ENCODE measurements around the gene PGRMC2.

The PGRMC2 gene

DNA sequence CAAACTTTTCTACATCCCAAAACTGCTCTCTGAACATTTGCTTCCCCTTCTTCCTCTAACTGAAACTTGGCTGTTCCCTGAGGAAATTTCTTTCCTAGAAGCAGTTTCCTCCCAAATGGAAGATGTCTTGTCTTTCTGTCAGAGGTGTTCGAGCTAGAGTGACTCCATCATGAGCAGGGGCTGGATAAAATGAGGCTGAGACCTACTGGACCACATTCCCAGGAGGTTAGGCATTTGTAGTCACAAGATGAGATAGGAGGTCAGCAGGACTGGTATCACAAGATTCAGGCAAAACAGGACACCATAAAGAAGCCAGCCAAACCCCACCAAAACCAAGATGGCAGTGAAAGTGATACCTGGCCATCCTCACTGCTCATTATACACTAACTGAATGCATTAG lies 35.8 kb upstream of the PGRMC2 start:
- H3K4me3 ChIP-seq (ENCODE audit: control insufficient read depth in 1 of 7, extremely low read depth in 1 of 7, insufficient read depth in 4 of 7, low read depth in 2 of 7, low read length in 6 of 7) = no peak overlapping the region
- WGBS (ENCODE audit: insufficient coverage) = no CpG with 5 or more reads among the region's 1 CpG
- no peak for DNase-seq
- no peaks in the 10 kb centered on the region for H3K9me3 ChIP-seq (ENCODE audit: control extremely low read depth in 1 of 5, control insufficient read depth in 4 of 5, insufficient read depth in 2 of 5, low read depth in 1 of 5, low read length in 4 of 5)
- ChIA-PET POLR2A (no interaction called here), CTCF (no interaction called here)
- no peak overlapping the region for H3K27ac ChIP-seq (ENCODE audit: insufficient read depth in 1 of 2, low read depth in 1 of 2, low read length in 2 of 2, poor library complexity in 1 of 2, severe bottlenecking in 2 of 2)
- H3K4me1 ChIP-seq (ENCODE audit: control extremely low read depth in 1 of 4, control insufficient read depth in 4 of 4, insufficient read depth in 4 of 4, low read length in 3 of 4) = no peaks in the 10 kb centered on the region
- H3K36me3 ChIP-seq (ENCODE audit: control insufficient read depth in 4 of 4, insufficient read depth in 4 of 4, low read length in 3 of 4) = peaks cover 0 to 12% (median 6%) of the 10 kb centered on the region in 4 experiments
- H3K27me3 ChIP-seq (replicated peaks in 2 of 5; ENCODE audit: control insufficient read depth in 4 of 5, insufficient read depth in 5 of 5, low read length in 4 of 5) = no peaks in the 10 kb centered on the region

DNA sequence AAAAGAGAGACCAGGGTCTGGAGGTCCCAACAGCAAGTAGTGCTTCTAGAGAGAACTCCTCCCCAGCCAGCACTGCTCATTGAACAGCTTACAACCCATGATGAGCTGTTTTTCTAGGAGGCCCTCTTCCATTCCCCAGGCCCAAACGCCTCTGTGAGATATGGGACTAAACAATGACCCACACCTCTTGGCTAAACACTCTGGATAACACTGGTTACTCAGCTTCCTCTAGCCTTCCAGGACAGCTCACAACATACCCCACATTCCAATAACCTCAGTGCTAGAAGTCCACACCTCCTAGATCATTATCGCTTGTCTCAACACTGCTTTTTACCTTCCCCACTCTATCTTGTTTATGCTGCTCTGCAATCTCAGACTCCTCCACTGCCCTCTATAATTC lies 35.4 kb upstream of the PGRMC2 start:
- no peak overlapping the region for H3K27ac ChIP-seq (ENCODE audit: insufficient read depth in 1 of 2, low read depth in 1 of 2, low read length in 2 of 2, poor library complexity in 1 of 2, severe bottlenecking in 2 of 2)
- CTCF ChIA-PET = no interaction called here
- POLR2A ChIA-PET = no interaction called here
- no peak for DNase-seq
- H3K27me3 ChIP-seq (replicated peaks in 2 of 5; ENCODE audit: control insufficient read depth in 4 of 5, insufficient read depth in 5 of 5, low read length in 4 of 5) = no peaks in the 10 kb centered on the region
- no peaks in the 10 kb centered on the region for H3K4me1 ChIP-seq (ENCODE audit: control extremely low read depth in 1 of 4, control insufficient read depth in 4 of 4, insufficient read depth in 4 of 4, low read length in 3 of 4)
- H3K4me3 ChIP-seq (ENCODE audit: control insufficient read depth in 1 of 7, extremely low read depth in 1 of 7, insufficient read depth in 4 of 7, low read depth in 2 of 7, low read length in 6 of 7) = no peak overlapping the region
- WGBS (ENCODE audit: insufficient coverage) = 100% methylated on average over 1 of the region's 2 CpGs
- no peaks in the 10 kb centered on the region for H3K9me3 ChIP-seq (ENCODE audit: control extremely low read depth in 1 of 5, control insufficient read depth in 4 of 5, insufficient read depth in 2 of 5, low read depth in 1 of 5, low read length in 4 of 5)
- H3K36me3 ChIP-seq (ENCODE audit: control insufficient read depth in 4 of 4, insufficient read depth in 4 of 4, low read length in 3 of 4) = peaks cover 0 to 12% (median 6%) of the 10 kb centered on the region in 4 experiments

GRCh38 chr4:128322311-128322710 lies 34.7 kb upstream of the PGRMC2 start:
- 83% methylated on average over 1 of the region's 2 CpGs for WGBS (ENCODE audit: insufficient coverage)
- Histone ChIP-seq H3K27me3 (replicated peaks in 2 of 5; ENCODE audit: control insufficient read depth in 4 of 5, insufficient read depth in 5 of 5, low read length in 4 of 5) (no peaks in the 10 kb centered on the region), H3K27ac (ENCODE audit: insufficient read depth in 1 of 2, low read depth in 1 of 2, low read length in 2 of 2, poor library complexity in 1 of 2, severe bottlenecking in 2 of 2) (no peak overlapping the region), H3K4me3 (ENCODE audit: control insufficient read depth in 1 of 7, extremely low read depth in 1 of 7, insufficient read depth in 4 of 7, low read depth in 2 of 7, low read length in 6 of 7) (no peak overlapping the region), H3K36me3 (ENCODE audit: control insufficient read depth in 4 of 4, insufficient read depth in 4 of 4, low read length in 3 of 4) (peaks cover 0 to 12% (median 6%) of the 10 kb centered on the region in 4 experiments), H3K9me3 (ENCODE audit: control extremely low read depth in 1 of 5, control insufficient read depth in 4 of 5, insufficient read depth in 2 of 5, low read depth in 1 of 5, low read length in 4 of 5) (no peaks in the 10 kb centered on the region), H3K4me1 (ENCODE audit: control extremely low read depth in 1 of 4, control insufficient read depth in 4 of 4, insufficient read depth in 4 of 4, low read length in 3 of 4) (no peaks in the 10 kb centered on the region)
- CTCF ChIA-PET = interaction anchor here (1.1 kb wide), 1 partner anchor 9 kb away, joined by 3 read pairs; no protein-coding TSS in a partner anchor
- DNase-seq = no peak
- POLR2A ChIA-PET = no interaction called here

DNA sequence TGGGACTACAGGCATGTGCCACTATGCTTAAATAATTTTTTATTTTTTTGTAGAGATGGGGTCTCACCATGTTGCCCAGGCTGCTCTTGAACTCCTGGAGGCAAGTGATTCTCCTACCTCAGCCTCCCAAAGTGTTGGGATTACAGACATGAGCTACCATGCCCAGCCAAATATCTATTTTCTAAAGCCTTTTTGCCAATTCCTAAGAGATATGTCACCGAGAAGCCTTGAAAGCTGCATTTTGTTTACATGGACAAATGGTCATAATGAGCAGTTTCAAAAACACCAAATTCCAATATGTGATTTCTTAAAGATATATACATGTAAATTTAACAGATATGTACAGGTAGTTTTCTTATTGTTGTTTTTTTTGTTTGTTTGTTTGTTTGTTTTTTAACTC lies 33.0 kb upstream of the PGRMC2 start:
- Histone ChIP-seq H3K36me3 (ENCODE audit: control insufficient read depth in 4 of 4, insufficient read depth in 4 of 4, low read length in 3 of 4) (peaks cover 0 to 12% (median 5%) of the 10 kb centered on the region in 4 experiments), H3K27ac (ENCODE audit: insufficient read depth in 1 of 2, low read depth in 1 of 2, low read length in 2 of 2, poor library complexity in 1 of 2, severe bottlenecking in 2 of 2) (no peak overlapping the region), H3K4me3 (ENCODE audit: control insufficient read depth in 1 of 7, extremely low read depth in 1 of 7, insufficient read depth in 4 of 7, low read depth in 2 of 7, low read length in 6 of 7) (no peak overlapping the region), H3K27me3 (replicated peaks in 2 of 5; ENCODE audit: control insufficient read depth in 4 of 5, insufficient read depth in 5 of 5, low read length in 4 of 5) (no peaks in the 10 kb centered on the region), H3K9me3 (ENCODE audit: control extremely low read depth in 1 of 5, control insufficient read depth in 4 of 5, insufficient read depth in 2 of 5, low read depth in 1 of 5, low read length in 4 of 5) (no peaks in the 10 kb centered on the region), H3K4me1 (ENCODE audit: control extremely low read depth in 1 of 4, control insufficient read depth in 4 of 4, insufficient read depth in 4 of 4, low read length in 3 of 4) (no peaks in the 10 kb centered on the region)
- CTCF ChIA-PET = no interaction called here
- 100% methylated on average over 1 of the region's 1 CpG for WGBS (ENCODE audit: insufficient coverage)
- POLR2A ChIA-PET = no interaction called here
- DNase-seq = no peak

GRCh38 chr4:128315756-128316520 lies 28.3 kb upstream of the PGRMC2 start:
- POLR2A ChIA-PET = no interaction called here
- CTCF ChIA-PET = no interaction called here
- Histone ChIP-seq H3K9me3 (ENCODE audit: control extremely low read depth in 1 of 5, control insufficient read depth in 4 of 5, insufficient read depth in 2 of 5, low read depth in 1 of 5, low read length in 4 of 5) (no peaks in the 10 kb centered on the region), H3K27me3 (replicated peaks in 2 of 5; ENCODE audit: control insufficient read depth in 4 of 5, insufficient read depth in 5 of 5, low read length in 4 of 5) (no peaks in the 10 kb centered on the region), H3K4me1 (ENCODE audit: control extremely low read depth in 1 of 4, control insufficient read depth in 4 of 4, insufficient read depth in 4 of 4, low read length in 3 of 4) (no peaks in the 10 kb centered on the region), H3K27ac (ENCODE audit: insufficient read depth in 1 of 2, low read depth in 1 of 2, low read length in 2 of 2, poor library complexity in 1 of 2, severe bottlenecking in 2 of 2) (no peak overlapping the region), H3K36me3 (ENCODE audit: control insufficient read depth in 4 of 4, insufficient read depth in 4 of 4, low read length in 3 of 4) (no peaks in the 10 kb centered on the region), H3K4me3 (ENCODE audit: control insufficient read depth in 1 of 7, extremely low read depth in 1 of 7, insufficient read depth in 4 of 7, low read depth in 2 of 7, low read length in 6 of 7) (no peak overlapping the region)
- 100% methylated on average over 1 of the region's 2 CpGs for WGBS (ENCODE audit: insufficient coverage)
- no peak for DNase-seq

DNA sequence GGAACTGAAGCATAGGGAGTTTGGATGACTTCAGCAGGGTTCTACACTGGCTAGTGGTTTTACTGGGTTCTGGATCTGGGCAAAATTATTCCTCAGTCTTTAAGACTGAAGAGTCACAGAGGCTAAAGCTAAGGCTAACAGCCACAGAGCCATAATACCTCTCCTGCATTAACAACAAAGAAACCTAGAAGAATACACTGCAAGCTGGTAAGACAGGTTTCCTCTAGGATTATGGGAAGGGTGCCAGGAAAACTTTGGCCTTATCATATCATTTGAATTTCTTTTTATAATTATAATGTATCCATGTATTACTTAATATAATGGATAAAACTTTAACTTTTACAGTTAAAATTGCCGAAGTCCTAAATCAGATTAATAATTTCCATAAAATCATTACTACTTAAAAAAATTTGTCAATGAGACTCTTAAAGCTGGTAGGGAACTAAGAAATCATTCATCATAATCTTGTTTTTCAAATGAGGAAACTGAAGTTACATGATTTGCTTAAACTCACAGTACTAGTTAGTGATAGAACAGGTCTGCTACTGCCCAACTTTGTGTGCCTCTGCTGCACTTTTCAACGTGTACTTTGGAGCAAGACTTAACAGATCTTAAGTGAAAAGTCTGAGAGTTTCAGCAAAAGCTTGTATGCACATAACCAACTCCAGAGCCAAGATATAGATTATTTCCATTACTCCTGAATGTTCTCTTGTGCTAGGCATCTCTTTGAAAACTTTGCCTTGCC lies 24.2 kb upstream of the PGRMC2 start:
- Histone ChIP-seq H3K27me3 (replicated peaks in 2 of 5; ENCODE audit: control insufficient read depth in 4 of 5, insufficient read depth in 5 of 5, low read length in 4 of 5) (no peaks in the 10 kb centered on the region), H3K4me1 (ENCODE audit: control extremely low read depth in 1 of 4, control insufficient read depth in 4 of 4, insufficient read depth in 4 of 4, low read length in 3 of 4) (no peaks in the 10 kb centered on the region), H3K4me3 (ENCODE audit: control insufficient read depth in 1 of 7, extremely low read depth in 1 of 7, insufficient read depth in 4 of 7, low read depth in 2 of 7, low read length in 6 of 7) (no peak overlapping the region), H3K36me3 (ENCODE audit: control insufficient read depth in 4 of 4, insufficient read depth in 4 of 4, low read length in 3 of 4) (no peaks in the 10 kb centered on the region), H3K9me3 (ENCODE audit: control extremely low read depth in 1 of 5, control insufficient read depth in 4 of 5, insufficient read depth in 2 of 5, low read depth in 1 of 5, low read length in 4 of 5) (no peaks in the 10 kb centered on the region), H3K27ac (ENCODE audit: insufficient read depth in 1 of 2, low read depth in 1 of 2, low read length in 2 of 2, poor library complexity in 1 of 2, severe bottlenecking in 2 of 2) (no peak overlapping the region)
- no peak for DNase-seq
- WGBS (ENCODE audit: insufficient coverage) = no CpG with 5 or more reads among the region's 2 CpGs
- CTCF ChIA-PET = interaction anchor here (0.9 kb wide), 1 partner anchor 59 kb away, joined by 3 read pairs; no protein-coding TSS in a partner anchor
- POLR2A ChIA-PET = no interaction called here

- WGBS (ENCODE audit: insufficient coverage) = 100% methylated on average over 6 of the region's 6 CpGs
- Histone ChIP-seq H3K27me3 (replicated peaks in 2 of 5; ENCODE audit: control insufficient read depth in 4 of 5, insufficient read depth in 5 of 5, low read length in 4 of 5) (no peaks in the 10 kb centered on the region), H3K4me1 (ENCODE audit: control extremely low read depth in 1 of 4, control insufficient read depth in 4 of 4, insufficient read depth in 4 of 4, low read length in 3 of 4) (no peaks in the 10 kb centered on the region), H3K4me3 (ENCODE audit: control insufficient read depth in 1 of 7, extremely low read depth in 1 of 7, insufficient read depth in 4 of 7, low read depth in 2 of 7, low read length in 6 of 7) (no peak overlapping the region), H3K9me3 (ENCODE audit: control extremely low read depth in 1 of 5, control insufficient read depth in 4 of 5, insufficient read depth in 2 of 5, low read depth in 1 of 5, low read length in 4 of 5) (no peaks in the 10 kb centered on the region), H3K27ac (ENCODE audit: insufficient read depth in 1 of 2, low read depth in 1 of 2, low read length in 2 of 2, poor library complexity in 1 of 2, severe bottlenecking in 2 of 2) (no peak overlapping the region), H3K36me3 (ENCODE audit: control insufficient read depth in 4 of 4, insufficient read depth in 4 of 4, low read length in 3 of 4) (peaks cover 0 to 1% (median 0%) of the 10 kb centered on the region in 4 experiments)
- no peak for DNase-seq
- ChIA-PET CTCF (no interaction called here), POLR2A (no interaction called here)
Observed at GRCh38 chr4:128310266-128310697, 22.7 kb upstream of the PGRMC2 start.
